ENCODE results near the gene LRRC3. TPM values are rescaled to one million over a fixed set of nuclear protein-coding genes. Genes with fewer than 3 reads are reported as not detected.

Gene LRRC3
- total and polyA plus RNA-seq, 4 donors: 1.4 to 3.6 (median 2.4) TPM

DNA sequence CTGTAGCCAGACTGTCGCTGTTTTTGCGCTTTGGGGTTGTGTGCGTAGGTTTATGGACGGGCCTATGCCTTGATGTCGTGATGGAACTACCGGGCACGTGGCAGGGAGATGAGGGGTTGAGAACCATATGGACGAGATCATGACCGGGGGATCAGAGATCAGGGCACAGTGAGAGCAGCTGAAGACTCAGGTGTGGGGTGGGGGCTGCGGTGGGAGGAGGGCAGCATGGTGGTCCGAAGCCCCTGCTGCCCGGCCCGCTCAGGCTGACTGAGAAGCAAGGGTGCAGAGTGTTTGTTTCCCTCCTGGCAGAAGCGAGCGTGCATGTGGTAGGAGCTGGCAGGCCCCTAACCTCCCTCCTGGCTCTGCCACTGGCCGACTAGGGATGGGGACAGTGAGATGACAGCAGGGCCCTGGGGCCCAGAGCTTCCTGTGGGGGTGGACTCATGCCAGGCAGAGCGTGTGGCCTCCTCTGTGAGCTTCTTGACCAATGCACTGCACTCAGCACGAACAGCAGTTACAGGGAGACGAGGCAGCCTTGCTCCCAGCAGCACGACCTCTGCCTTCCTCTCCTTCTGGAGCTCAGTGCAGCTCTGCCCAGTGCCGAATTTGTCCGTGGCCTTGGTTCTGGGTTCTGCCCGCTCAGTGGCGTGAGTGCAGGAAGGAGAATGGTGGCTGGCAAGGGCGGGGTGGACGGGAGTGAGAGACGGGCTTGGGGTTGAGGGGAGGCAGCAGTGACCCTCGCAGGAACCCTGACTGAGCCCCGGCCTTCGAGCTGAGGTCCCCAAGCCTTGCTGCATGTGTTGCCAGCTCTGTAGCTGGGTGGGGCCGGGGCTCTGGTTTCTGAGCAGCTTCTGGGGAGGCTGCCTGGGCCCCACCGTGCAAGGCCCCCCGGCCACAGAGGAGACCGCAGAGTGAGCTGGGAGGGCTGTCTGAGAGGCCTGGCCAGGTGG is 22.2 kb upstream of the LRRC3 start:
- ATAC-seq (ENCODE audit: insufficient read depth, low FRiP score): no peak
- no peak for DNase-seq
- Histone ChIP-seq H3K4me3 (no peak overlapping the region), H3K9me3 (ENCODE audit: control insufficient read depth in 4 of 4, insufficient read depth in 3 of 4, low read length in 3 of 4) (peaks cover 0 to 2% (median 0%) of the 10 kb centered on the region in 4 donors), H3K9ac (ENCODE audit: insufficient read depth in 1 of 2, low read length in 2 of 2) (no peak overlapping the region), H3K36me3 (ENCODE audit: control insufficient read depth in 4 of 4, insufficient read depth in 4 of 4, low read length in 4 of 4) (peaks cover 0 to 3% (median 0%) of the 10 kb centered on the region in 4 donors), H3K27me3 (ENCODE audit: control insufficient read depth in 3 of 3, insufficient read depth in 3 of 3, low read length in 2 of 3) (no peaks in the 10 kb centered on the region), H3K4me1 (ENCODE audit: control insufficient read depth in 5 of 5, insufficient read depth in 5 of 5, low read length in 5 of 5) (peaks cover 0 to under 1% (median 0%) of the 10 kb centered on the region in 5 donors), H3K27ac (ENCODE audit: low read depth in 1 of 2, low read length in 1 of 2) (no peak overlapping the region)
- TF ChIP-seq, protein P1, sequence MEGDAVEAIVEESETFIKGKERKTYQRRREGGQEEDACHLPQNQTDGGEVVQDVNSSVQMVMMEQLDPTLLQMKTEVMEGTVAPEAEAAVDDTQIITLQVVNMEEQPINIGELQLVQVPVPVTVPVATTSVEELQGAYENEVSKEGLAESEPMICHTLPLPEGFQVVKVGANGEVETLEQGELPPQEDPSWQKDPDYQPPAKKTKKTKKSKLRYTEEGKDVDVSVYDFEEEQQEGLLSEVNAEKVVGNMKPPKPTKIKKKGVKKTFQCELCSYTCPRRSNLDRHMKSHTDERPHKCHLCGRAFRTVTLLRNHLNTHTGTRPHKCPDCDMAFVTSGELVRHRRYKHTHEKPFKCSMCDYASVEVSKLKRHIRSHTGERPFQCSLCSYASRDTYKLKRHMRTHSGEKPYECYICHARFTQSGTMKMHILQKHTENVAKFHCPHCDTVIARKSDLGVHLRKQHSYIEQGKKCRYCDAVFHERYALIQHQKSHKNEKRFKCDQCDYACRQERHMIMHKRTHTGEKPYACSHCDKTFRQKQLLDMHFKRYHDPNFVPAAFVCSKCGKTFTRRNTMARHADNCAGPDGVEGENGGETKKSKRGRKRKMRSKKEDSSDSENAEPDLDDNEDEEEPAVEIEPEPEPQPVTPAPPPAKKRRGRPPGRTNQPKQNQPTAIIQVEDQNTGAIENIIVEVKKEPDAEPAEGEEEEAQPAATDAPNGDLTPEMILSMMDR (IDR thresholded peaks at IDR 0.05; ENCODE audit: control extremely low read depth, extremely low read depth): no peak
- WGBS, 2 donors: 89 to 90% methylated on average over 34 of the region's 34 CpGs

DNA sequence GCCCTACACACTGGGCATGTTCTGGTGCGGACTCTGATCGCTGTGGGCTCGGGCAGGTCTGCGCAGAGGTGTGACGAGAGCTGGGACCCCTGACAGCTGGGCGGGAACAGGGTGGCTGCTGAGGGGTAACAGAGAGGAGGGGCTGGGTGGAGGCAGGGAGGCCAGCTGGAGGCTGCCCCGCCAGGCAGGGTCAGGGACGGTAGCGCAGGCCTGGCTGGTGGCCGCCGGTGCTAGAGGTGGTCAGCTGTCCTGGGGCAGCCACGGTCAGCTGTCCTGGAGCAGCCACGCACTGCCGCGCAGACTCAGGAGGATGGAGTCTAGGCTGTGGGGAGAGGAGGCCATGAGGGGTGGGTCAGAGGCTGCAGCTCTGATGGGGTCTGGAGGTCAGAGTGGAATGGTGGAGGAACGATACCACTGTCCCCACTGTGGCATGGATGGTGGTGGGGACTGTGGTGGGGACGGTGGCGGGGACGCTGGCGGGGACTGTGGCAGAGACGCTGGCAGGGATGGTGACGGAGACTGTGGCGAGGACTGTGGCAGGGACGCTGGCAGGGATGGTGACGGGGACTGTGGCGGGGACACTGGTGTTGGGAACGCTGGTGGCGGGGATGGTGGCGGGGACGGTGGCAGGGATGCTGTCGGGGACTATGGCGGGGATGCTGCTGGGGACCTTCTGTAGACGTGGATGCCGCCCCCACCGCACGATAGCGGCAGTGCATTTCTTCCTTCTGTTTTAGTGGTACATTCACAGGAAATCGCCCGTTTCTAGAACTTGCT is 21.3 kb upstream of the LRRC3 start:
- no peak for DNase-seq
- TF ChIP-seq, protein P1 (IDR thresholded peaks at IDR 0.05; ENCODE audit: control extremely low read depth, extremely low read depth): no peak
- Histone ChIP-seq H3K36me3 (ENCODE audit: control insufficient read depth in 4 of 4, insufficient read depth in 4 of 4, low read length in 4 of 4) (peaks cover 0 to 3% (median 0%) of the 10 kb centered on the region in 4 donors), H3K9ac (ENCODE audit: insufficient read depth in 1 of 2, low read length in 2 of 2) (no peak overlapping the region), H3K4me1 (ENCODE audit: control insufficient read depth in 5 of 5, insufficient read depth in 5 of 5, low read length in 5 of 5) (peaks cover 0 to 4% (median 0%) of the 10 kb centered on the region in 5 donors), H3K27me3 (ENCODE audit: control insufficient read depth in 3 of 3, insufficient read depth in 3 of 3, low read length in 2 of 3) (no peaks in the 10 kb centered on the region), H3K4me3 (no peak overlapping the region), H3K9me3 (ENCODE audit: control insufficient read depth in 4 of 4, insufficient read depth in 3 of 4, low read length in 3 of 4) (peaks cover 0 to 2% (median 0%) of the 10 kb centered on the region in 4 donors), H3K27ac (ENCODE audit: low read depth in 1 of 2, low read length in 1 of 2) (no peak overlapping the region)
- WGBS, 2 donors: 92 to 95% methylated on average over 30 to 39 of the region's 39 CpGs
- ATAC-seq (ENCODE audit: insufficient read depth, low FRiP score): no peak

DNA sequence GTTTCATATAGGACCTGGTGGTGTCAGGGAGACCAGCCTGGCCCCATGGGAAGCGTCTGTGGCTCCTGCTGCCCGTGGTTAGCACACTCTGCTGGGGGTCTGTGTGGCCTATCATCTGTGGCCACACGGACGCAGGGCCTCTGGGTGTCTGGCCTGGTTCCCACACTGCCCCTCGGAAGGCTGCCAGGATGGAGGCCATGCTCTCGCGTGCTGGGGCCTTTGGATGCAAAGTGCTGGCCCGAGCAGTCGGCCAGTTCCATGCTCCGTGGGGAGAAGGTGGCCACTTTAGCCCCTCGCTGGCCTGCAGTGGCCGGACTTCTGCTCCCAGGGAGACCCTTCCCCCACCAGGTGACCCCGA is 20.8 kb upstream of the LRRC3 start:
- Histone ChIP-seq H3K4me3 (no peak overlapping the region), H3K9me3 (ENCODE audit: control insufficient read depth in 4 of 4, insufficient read depth in 3 of 4, low read length in 3 of 4) (peaks cover 0 to 2% (median 0%) of the 10 kb centered on the region in 4 donors), H3K27ac (ENCODE audit: low read depth in 1 of 2, low read length in 1 of 2) (no peak overlapping the region), H3K9ac (ENCODE audit: insufficient read depth in 1 of 2, low read length in 2 of 2) (no peak overlapping the region), H3K27me3 (ENCODE audit: control insufficient read depth in 3 of 3, insufficient read depth in 3 of 3, low read length in 2 of 3) (no peaks in the 10 kb centered on the region), H3K4me1 (ENCODE audit: control insufficient read depth in 5 of 5, insufficient read depth in 5 of 5, low read length in 5 of 5) (peaks cover 0 to 4% (median 0%) of the 10 kb centered on the region in 5 donors), H3K36me3 (ENCODE audit: control insufficient read depth in 4 of 4, insufficient read depth in 4 of 4, low read length in 4 of 4) (peaks cover 0 to 3% (median 0%) of the 10 kb centered on the region in 4 donors)
- WGBS, 2 donors: 77% methylated on average over 13 of the region's 13 CpGs
- TF ChIP-seq, protein P1 (IDR thresholded peaks at IDR 0.05; ENCODE audit: control extremely low read depth, extremely low read depth): no peak
- ATAC-seq (ENCODE audit: insufficient read depth, low FRiP score) (no peak), DNase-seq (no peak)

Data from lung (tissue), 12 donors.